OCI-LY1 (cell line): ENCODE data around the gene ADRA1B.

Experiments used
- H2AFZ ChIP-seq: fragments of 200-600 bp; sonication (generic), shearing (Covaris generic); 2 replicates; pipeline ENCODE4 v1.6.0; 2014; ENCODE audit warnings: antibody characterized with exemption, mild to moderate bottlenecking, low read length
- H3F3A ChIP-seq: fragments of 200-600 bp; sonication (generic), shearing (Covaris generic); 2 replicates; pipeline ENCODE4 v1.6.0; 2014; ENCODE audit warnings: mild to moderate bottlenecking, antibody characterized with exemption, low read length, moderate library complexity; ENCODE audit not compliant: insufficient read depth
- H3K27ac ChIP-seq: fragments of 200-600 bp; sonication (generic); 2 replicates; pipeline ENCODE4 v1.5.1; 2014; ENCODE audit warnings: low read length, mixed run types, mild to moderate bottlenecking, low read depth; ENCODE audit not compliant: poor library complexity, severe bottlenecking
- H3K27me3 ChIP-seq: fragments of 200-600 bp; sonication (generic); 2 replicates; pipeline ENCODE4 v1.6.0; 2014; ENCODE audit warnings: antibody characterized with exemption, mild to moderate bottlenecking, low read length, moderate library complexity; ENCODE audit not compliant: insufficient read depth
- H3K36me3 ChIP-seq: fragments of 200-600 bp; sonication (generic); 2 replicates; pipeline ENCODE4 v1.6.1; 2014; ENCODE audit warnings: mild to moderate bottlenecking, antibody characterized with exemption, low read length, moderate library complexity, mixed read lengths; ENCODE audit not compliant: insufficient read depth
- H3K4me1 ChIP-seq: fragments of 200-600 bp; sonication (generic); 2 replicates; pipeline ENCODE4 v1.5.1; 2014; ENCODE audit warnings: mild to moderate bottlenecking, low read length, moderate library complexity; ENCODE audit not compliant: insufficient read depth, severe bottlenecking
- H3K4me2 ChIP-seq: fragments of 200-600 bp; sonication (generic), shearing (Covaris generic); 2 replicates; pipeline ENCODE4 v1.6.1; 2014; ENCODE audit warnings: low read length
- H3K4me3 ChIP-seq: fragments of 200-600 bp; sonication (generic); 2 replicates; pipeline ENCODE4 v1.5.1; 2014; ENCODE audit warnings: low read length, low read depth, mild to moderate bottlenecking, mixed read lengths; ENCODE audit not compliant: poor library complexity, severe bottlenecking
- H3K79me2 ChIP-seq: fragments of 200-600 bp; shearing (Covaris generic); 2 replicates; pipeline ENCODE4 v1.6.1; 2016; ENCODE audit warnings: mixed run types, low read length, mixed read lengths; ENCODE audit not compliant: insufficient read depth
- H3K9ac ChIP-seq: fragments of 200-600 bp; sonication (generic), shearing (Covaris generic); 2 replicates; pipeline ENCODE4 v1.6.1; 2014; ENCODE audit warnings: mild to moderate bottlenecking, low read length, mixed read lengths
- H3K9me2 ChIP-seq: fragments of 200-600 bp; sonication (generic), shearing (Covaris generic); 2 replicates; pipeline ENCODE4 v1.6.1; 2014; ENCODE audit warnings: low read depth, mild to moderate bottlenecking, low read length, mixed read lengths
- H3K9me3 ChIP-seq: fragments of 200-600 bp; shearing (Covaris generic); 2 replicates; pipeline ENCODE4 v1.6.1; 2014; ENCODE audit warnings: low read length, mixed read lengths
- H4K20me1 ChIP-seq: fragments of 200-600 bp; sonication (generic), shearing (Covaris generic); 2 replicates; pipeline ENCODE4 v1.6.0; 2016; ENCODE audit warnings: mild to moderate bottlenecking, low read length; ENCODE audit not compliant: insufficient read depth
- EZH2 ChIP-seq: fragments of 200-600 bp; sonication (generic), shearing (Covaris generic); IDR thresholded peaks from 2 replicates; pipeline ENCODE4 v1.8.0; 2017; ENCODE audit warnings: borderline replicate concordance, mixed run types, mild to moderate bottlenecking, antibody characterized with exemption, low read length, moderate library complexity, mixed read lengths
- TF ChIP-seq, protein P1 (sequence below): fragments of 200-600 bp; sonication (generic), shearing (Covaris generic); IDR thresholded peaks from 2 replicates; pipeline ENCODE4 v1.5.1; 2017; ENCODE audit warnings: mild to moderate bottlenecking, antibody characterized with exemption, low read length, moderate library complexity, mixed read lengths

ADRA1B gene

DNA sequence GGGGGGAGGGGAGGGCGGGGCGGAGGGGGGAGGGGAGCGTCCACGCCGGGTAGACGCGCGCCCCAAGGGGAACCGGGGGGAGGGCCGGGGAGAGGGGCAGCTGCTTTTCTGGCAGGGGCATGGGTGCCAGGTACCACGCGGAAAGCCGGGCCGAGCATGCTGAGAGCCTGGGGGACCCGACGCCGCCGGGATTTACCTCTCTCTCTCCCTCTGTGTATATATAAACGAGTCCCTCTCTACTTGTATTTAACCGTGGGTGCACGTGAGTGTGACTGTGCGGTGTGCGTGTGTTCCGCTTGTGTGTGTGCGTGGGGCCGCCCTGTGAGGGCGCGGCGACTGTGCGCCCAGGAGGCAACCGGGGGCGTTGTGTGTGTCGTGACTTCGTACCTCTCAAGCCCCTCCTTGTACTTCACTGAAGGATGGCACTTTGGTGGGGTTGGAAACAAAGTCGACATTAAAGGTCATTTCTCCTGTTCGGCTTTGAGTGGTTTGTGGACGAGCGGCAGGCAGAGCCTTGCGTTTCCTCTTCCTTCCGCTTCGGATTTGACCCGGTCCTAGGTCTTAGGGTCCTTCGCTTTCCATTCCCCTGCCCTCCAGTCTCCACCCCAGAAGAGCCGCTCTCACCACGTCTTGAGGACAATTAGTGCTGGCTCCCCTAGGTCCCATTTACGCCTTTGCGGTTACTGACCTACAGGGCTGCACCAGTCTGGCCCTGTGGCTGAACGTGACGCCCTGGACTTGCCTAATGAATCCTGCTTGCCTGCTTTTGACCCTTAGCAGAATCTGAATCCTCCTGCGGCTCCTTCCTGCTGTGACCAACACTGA lies 56.5 kb downstream of the ADRA1B start:
- H3K79me2 ChIP-seq, result no peaks in the 10 kb centered on the region
- H3K4me3 ChIP-seq, result no peak overlapping the region
- H3K4me2 ChIP-seq, result no peak overlapping the region
- no peaks in the 10 kb centered on the region for H4K20me1 ChIP-seq
- H3K9ac ChIP-seq, result no peak overlapping the region
- no peaks in the 10 kb centered on the region for H3F3A ChIP-seq
- no peaks in the 10 kb centered on the region for H3K27me3 ChIP-seq
- H3K36me3 ChIP-seq, result no peaks in the 10 kb centered on the region
- no peaks in the 10 kb centered on the region for H3K9me3 ChIP-seq
- no peak overlapping the region for H3K27ac ChIP-seq
- no peaks in the 10 kb centered on the region for H3K4me1 ChIP-seq
- no peaks in the 10 kb centered on the region for H3K9me2 ChIP-seq
- no peak overlapping the region for H2AFZ ChIP-seq
- TF ChIP-seq, protein P1, sequence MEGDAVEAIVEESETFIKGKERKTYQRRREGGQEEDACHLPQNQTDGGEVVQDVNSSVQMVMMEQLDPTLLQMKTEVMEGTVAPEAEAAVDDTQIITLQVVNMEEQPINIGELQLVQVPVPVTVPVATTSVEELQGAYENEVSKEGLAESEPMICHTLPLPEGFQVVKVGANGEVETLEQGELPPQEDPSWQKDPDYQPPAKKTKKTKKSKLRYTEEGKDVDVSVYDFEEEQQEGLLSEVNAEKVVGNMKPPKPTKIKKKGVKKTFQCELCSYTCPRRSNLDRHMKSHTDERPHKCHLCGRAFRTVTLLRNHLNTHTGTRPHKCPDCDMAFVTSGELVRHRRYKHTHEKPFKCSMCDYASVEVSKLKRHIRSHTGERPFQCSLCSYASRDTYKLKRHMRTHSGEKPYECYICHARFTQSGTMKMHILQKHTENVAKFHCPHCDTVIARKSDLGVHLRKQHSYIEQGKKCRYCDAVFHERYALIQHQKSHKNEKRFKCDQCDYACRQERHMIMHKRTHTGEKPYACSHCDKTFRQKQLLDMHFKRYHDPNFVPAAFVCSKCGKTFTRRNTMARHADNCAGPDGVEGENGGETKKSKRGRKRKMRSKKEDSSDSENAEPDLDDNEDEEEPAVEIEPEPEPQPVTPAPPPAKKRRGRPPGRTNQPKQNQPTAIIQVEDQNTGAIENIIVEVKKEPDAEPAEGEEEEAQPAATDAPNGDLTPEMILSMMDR, result no peak
- no peak for TF ChIP-seq EZH2

DNA sequence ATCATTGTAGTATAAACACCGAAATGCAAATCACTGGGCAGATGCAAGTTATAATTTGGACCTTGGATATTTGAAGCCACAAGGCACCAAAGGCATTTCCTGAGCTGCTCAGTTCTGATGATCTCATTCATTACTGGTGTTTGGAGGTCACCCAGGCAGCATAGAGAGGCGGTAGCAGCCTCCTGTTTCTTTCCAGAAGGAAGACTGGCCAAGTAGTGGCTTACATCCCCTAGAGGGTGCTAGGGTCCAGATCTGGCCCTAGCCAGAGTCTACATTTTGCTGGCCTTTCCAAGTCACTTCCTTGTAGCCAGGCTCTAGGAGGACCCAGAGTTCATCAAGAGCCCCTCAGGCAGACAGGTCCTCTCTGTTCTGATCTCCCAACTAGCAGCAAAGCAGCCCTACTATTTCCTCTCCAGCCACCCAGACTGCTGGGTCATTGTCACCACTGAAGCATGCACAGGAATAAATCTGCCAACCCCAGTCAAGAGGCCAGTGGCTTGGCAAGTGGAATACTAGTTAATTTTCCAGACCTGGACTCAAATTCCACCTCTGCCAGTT lies 59.3 kb downstream of the ADRA1B start:
- Histone ChIP-seq H3K4me2 (no peak overlapping the region), H3K9me3 (no peaks in the 10 kb centered on the region), H3K36me3 (no peaks in the 10 kb centered on the region), H3K27me3 (no peaks in the 10 kb centered on the region), H3K27ac (no peak overlapping the region), H3K9me2 (no peaks in the 10 kb centered on the region), H3K9ac (no peak overlapping the region), H3K4me3 (no peak overlapping the region), H2AFZ (no peak overlapping the region), H3F3A (no peaks in the 10 kb centered on the region), H4K20me1 (no peaks in the 10 kb centered on the region), H3K79me2 (no peaks in the 10 kb centered on the region), H3K4me1 (no peaks in the 10 kb centered on the region)
- TF ChIP-seq EZH2, result no peak
- TF ChIP-seq, protein P1, result no peak

DNA sequence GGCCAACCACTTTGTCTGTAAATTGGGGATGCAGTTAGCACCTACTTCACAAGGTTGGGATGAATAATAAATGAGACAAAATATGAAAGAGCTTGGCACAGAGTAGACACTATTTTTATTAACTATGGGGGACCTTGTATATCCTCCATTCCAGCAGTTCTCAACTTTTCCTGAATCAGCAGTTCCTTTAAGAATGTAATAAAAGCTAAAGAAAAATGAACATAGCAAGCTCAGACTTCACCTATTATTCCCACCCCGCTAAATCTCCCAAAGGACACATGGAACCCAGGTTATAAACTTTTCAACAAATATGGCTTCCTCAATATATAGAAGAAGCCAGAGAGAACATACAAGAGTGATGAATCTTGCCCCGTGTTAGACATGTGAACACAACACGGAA lies 60.6 kb downstream of the ADRA1B start:
- no peaks in the 10 kb centered on the region for H3K79me2 ChIP-seq
- H3K27me3 ChIP-seq, result no peaks in the 10 kb centered on the region
- H2AFZ ChIP-seq, result no peak overlapping the region
- no peaks in the 10 kb centered on the region for H3K36me3 ChIP-seq
- no peak for TF ChIP-seq EZH2
- TF ChIP-seq, protein P1, result no peak
- no peaks in the 10 kb centered on the region for H3K9me3 ChIP-seq
- H3K9ac ChIP-seq, result no peak overlapping the region
- H3F3A ChIP-seq, result no peaks in the 10 kb centered on the region
- H3K9me2 ChIP-seq, result no peaks in the 10 kb centered on the region
- H3K4me2 ChIP-seq, result no peak overlapping the region
- no peak overlapping the region for H3K27ac ChIP-seq
- no peak overlapping the region for H3K4me3 ChIP-seq
- no peaks in the 10 kb centered on the region for H3K4me1 ChIP-seq
- H4K20me1 ChIP-seq, result no peaks in the 10 kb centered on the region
